Stimulated activated CD8-positive, alpha-beta memory T cell treated with anti-CD3 and anti-CD28 coated beads, Interleukin-4, amount 100 ng/mL, for 48 hours (primary cell): ENCODE results near the gene RBP5.

Experiments used
- DNase-seq: peaks from one replicate; pipeline ENCODE4 v3.0.0-alpha.2; 2020

Gene RBP5, protein sequence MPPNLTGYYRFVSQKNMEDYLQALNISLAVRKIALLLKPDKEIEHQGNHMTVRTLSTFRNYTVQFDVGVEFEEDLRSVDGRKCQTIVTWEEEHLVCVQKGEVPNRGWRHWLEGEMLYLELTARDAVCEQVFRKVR

GRCh38 chr12:7128681-7129286 lies at the start of gene RBP5:
Gene RBP5, minus strand, starts transcription at chr12:7128889. Its CDS starts 114 bp downstream, at chr12:7128775.
- no peak for DNase-seq

DNA sequence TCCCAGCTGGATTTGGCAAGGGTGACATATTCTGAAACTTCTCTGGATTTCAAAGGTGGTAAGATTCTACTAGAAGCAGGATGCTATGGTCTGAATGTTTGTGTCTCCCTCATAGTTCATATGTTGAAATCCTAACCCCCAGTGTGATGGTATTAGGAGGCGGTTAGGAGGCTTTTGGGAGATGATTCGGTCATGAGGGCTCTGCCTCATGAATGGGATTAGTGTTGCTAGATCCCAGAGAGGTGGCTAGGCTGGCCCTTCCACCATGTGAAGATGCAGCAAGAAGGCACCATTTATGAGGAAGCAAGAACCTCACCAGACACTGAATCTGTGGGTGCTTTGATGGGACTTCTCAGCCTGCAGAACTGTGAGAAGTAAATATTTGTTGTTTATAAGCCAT lies 49.8 kb upstream of the RBP5 start:
- no peak for DNase-seq

DNA sequence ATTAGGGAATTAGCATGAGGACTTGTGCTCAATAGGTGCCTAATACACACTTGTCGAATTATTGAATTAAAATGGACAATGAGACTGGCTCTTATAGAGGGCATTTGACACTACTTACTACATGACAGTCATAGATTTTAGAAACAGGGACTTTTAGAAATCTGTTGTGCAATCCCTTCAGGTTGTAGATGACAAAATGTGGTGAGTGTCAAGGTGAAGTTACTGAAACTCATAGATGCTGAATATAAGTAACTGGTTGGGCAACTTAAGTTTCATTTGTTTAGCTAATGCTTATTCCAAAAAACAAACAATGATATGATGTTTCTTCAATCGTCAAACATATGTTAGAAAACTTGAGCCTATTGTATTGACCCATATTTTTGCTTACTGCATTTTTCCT lies 47.9 kb upstream of the RBP5 start:
- no peak for DNase-seq

DNA sequence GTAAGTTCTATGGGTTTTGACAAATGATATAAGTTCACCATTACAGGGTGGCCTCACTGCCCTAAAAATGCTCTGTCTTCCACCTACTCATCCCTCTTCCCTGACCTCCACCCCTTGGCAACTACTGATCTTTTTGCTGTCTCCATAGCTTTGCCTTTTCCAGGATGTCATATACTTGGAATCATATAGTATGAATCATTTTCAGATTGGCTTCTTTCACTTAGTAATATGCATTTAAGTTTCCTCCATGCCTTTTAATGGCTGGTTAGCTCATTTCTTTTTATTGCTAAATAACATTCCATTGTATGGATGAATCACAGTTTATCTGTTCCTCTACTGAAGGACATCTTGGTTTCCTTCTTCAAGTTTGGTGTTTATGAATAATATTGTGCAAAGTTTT lies 46.8 kb upstream of the RBP5 start:
- no peak for DNase-seq

- DNase-seq, result no peak
These were observed 43.2 kb upstream of the RBP5 start for GRCh38 chr12:7171854-7172253.

- DNase-seq, result no peak
These were observed 41.3 kb upstream of the RBP5 start for GRCh38 chr12:7169951-7170350.

- DNase-seq, result peak; percentile 44
These were observed 34.0 kb upstream of the RBP5 start for GRCh38 chr12:7162691-7163114.

- no peak for DNase-seq
These were observed 33.1 kb upstream of the RBP5 start for GRCh38 chr12:7161811-7162210.

GRCh38 chr12:7161327-7161726 lies 32.6 kb upstream of the RBP5 start:
- no peak for DNase-seq

GRCh38 chr12:7160183-7160582 lies 31.5 kb upstream of the RBP5 start:
- DNase-seq, result no peak

GRCh38 chr12:7158781-7159609 lies 30.3 kb upstream of the RBP5 start:
- DNase-seq, result no peak

- DNase-seq, result no peak
These were observed 28.7 kb upstream of the RBP5 start for GRCh38 chr12:7157391-7157790.

GRCh38 chr12:7156259-7157197 lies 27.8 kb upstream of the RBP5 start:
- no peak for DNase-seq

DNA sequence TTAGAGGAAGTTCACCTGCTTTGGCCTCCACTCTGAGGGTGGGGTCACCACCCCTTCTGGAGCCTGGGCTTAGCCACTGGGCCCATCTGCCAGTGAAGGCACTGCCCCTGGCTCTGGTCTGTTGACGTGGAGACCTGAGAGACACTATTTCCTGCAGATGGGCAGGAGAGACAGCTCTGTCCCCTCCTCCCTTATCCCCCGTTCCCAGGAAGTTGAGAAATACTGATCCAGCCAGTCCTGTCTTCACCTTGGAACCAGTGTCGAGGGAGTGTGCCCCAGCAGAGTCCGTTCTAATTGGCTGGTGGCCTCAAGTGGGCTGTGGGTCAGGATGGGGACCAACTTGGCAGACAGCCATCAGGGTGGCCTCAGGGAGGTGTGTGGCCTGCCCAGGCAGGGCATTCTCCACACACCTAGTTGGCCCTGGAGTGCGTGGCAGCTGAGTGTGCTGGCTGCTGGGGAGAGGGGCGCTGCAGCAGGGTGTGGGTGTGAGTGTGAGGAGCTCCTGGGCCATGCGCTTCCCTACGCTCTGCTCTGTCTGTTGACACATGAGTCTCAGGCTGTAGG lies 26.9 kb upstream of the RBP5 start:
- no peak for DNase-seq

DNA sequence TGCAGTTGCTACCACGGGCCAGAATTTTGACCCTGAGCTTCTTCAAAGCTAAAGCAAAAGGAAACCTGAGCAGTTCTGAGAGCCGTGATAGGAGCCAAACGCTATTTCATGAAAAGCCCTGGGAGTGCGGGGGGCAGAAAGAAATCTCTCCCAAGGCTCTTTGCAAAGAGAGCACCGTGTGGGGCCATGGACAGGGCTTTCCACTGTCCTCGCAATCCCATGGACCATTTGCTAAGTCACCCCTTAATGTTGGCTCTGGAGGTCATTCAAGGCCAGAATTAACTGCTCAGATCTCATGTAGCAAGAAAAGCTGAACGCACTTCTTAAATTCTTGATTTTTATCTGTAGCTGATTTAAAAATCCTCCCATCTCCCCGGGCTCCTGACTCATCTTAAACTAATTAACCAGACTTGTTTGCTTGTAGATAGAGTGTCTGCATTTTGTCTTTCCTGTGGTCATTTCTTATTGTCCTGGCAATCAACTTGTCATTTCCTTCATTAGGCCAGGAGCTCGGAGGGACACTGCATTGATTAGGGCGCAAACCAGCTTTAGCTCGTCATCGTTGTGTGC lies 26.3 kb upstream of the RBP5 start:
- DNase-seq, result no peak

GRCh38 chr12:7154042-7154441 lies 25.4 kb upstream of the RBP5 start:
- no peak for DNase-seq

DNA sequence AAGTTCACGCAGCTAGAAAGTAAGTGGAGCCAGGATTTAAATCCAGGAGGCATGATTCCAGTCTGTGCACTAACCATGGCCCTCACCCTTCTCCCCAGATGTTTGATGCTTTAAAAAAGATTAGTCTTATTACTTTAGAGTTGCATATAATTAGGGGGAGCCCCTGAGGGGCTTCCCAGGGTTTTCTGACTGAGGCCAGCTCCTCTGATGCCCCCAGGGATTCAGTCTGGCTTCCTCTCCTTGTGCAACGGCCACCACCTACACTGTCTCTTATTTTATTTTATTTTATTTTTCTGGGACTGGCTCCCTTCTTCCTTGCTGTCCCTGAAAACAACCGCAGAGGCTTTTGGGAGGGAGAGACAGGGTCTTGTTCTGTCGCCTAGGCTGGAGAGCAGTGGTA lies 24.1 kb upstream of the RBP5 start:
- no peak for DNase-seq

DNA sequence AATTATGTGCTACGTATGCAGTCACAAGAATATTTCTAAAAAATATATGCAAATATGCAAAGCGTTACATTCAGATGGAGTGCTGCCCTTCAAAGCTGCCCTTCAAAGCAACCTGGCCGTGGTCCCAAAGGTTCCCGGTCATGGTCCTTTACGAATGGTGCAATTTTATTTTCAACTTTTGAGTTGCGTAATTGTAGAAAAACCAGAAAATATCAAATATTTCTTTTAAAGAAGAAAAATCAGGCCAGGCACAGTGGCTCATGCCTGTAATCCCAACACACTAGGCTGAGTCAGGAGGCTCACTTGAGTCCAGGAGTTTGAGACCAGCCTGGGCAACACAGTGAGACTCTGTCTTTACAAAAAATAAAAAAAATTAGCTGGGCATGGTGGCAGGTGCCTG lies 22.8 kb upstream of the RBP5 start:
- no peak for DNase-seq

DNA sequence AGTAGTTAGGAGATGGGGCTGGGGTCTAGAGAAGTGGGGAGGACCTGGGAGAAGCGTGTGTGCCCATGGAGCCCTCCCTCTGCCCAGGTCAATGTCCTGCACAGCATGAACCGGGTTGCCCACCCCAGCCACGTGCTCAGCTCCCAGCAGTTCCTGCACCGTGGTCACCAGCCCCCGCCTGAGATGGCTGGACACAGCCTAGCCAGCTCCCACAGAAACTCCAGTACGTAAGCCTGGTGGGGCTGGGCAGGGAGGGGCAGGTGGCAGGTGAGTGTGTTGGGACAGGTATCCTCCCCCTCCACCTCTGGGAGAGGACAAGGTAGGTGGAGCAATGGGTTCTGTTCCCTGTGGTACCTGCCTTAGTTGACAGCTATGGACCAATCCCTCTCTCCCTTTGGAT lies 22.2 kb upstream of the RBP5 start:
- no peak for DNase-seq

GRCh38 chr12:7150356-7150755 lies 21.7 kb upstream of the RBP5 start:
- no peak for DNase-seq

GRCh38 chr12:7146906-7147305 lies 18.2 kb upstream of the RBP5 start:
- no peak for DNase-seq

DNA sequence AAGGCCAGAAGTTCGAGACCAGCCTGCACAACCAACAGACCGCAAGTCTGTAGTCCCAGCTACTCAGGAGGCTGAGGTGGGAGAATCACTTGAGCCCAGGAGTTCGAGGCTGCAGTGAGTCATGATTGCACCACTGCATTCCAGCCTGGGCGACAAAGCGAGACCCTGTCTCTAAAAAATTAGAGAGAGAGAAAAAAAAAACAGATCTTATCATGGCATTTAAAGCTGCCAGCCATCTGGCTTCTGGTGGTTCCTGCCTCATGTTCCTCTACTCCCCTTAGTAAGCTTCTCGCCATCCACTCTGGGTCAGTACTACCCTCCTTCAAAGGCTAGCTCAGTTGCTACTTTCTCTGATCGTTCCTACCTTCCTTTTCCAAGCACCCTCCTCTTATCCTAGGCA lies 17.5 kb upstream of the RBP5 start:
- no peak for DNase-seq

- no peak for DNase-seq
These were observed 17.0 kb upstream of the RBP5 start for GRCh38 chr12:7145671-7146070.
